HCT116 (cell line): ENCODE measurements around the gene KRT15. TPM values are rescaled to one million over a fixed set of nuclear protein-coding genes. Genes with fewer than 3 reads are reported as not detected.

Source experiments
- ATAC-seq: fragments of 200-7000 bp; cut with Tn5 transposase; 2 replicates; pipeline ENCODE4 v1.9.1; 2020; ENCODE audit warnings: mild to moderate bottlenecking, moderate library complexity
- BruUV-seq: library from RNA; stranded (reverse); fragments of 400-500 nt; replicated peaks from 2 replicates; lab custom pipeline; 2021; lab: Mats Ljungman, UMichigan
- CTCF ChIA-PET: fragments of 300-600 bp; sonication (Branson Sonifier 250); formaldehyde crosslinking; loops from one replicate; lab custom pipeline; 2021; ENCODE audit warnings: antibody characterized with exemption; lab: Charles Lee
- POLR2A ChIA-PET: fragments of 300-600, 350-600 bp; sonication (Branson Sonifier 250); formaldehyde crosslinking; loops from one replicate; lab custom pipeline; 2021; ENCODE audit warnings: antibody characterized with exemption; lab: Charles Lee
- RAD21 ChIA-PET, 2 experiments: fragments of 300-600 bp; sonication (Branson Sonifier 250); formaldehyde crosslinking; loops; one replicate each; lab custom pipeline; 2023; ENCODE audit warnings: low total read pairs in 2 of 2; ENCODE audit not compliant: uncharacterized antibody in 2 of 2, unreplicated experiment in 2 of 2, low non-redundant PET in 1 of 2; lab: Charles Lee
- DNase-seq: peaks from one replicate; pipeline ENCODE4 v3.0.0-alpha.2; 2010; ENCODE audit warnings: low read depth, low spot score
- H2AFZ ChIP-seq: fragments of 200-600 bp; shearing (Covaris generic), sonication (generic); 2 replicates; pipeline ENCODE4 v1.6.1; 2017; ENCODE audit warnings: low read depth, mixed run types, mixed read lengths, antibody characterized with exemption, low read length; ENCODE audit not compliant: poor library complexity, severe bottlenecking
- H3K27ac ChIP-seq: 2 replicates; pipeline ENCODE4 v1.5.1; 2012; ENCODE audit warnings: low read depth, low read length
- H3K27me3 ChIP-seq: fragments of 200-600 bp; sonication (generic); 2 replicates; pipeline ENCODE4 v1.6.1; 2016; ENCODE audit warnings: mixed run types, low read length, mixed read lengths; ENCODE audit not compliant: insufficient read depth
- H3K36me3 ChIP-seq, 2 experiments: fragments of 200-500 bp in 1 of 2; fragments of 200-600 bp in 1 of 2; sonication (Bioruptor generic) in 1 of 2; sonication (generic) in 1 of 2; 2 replicates each; pipeline versions ENCODE4 v1.5.1 to v1.6.1; 2014 to 2016; ENCODE audit warnings: low read length in 2 of 2, inconsistent platforms in 1 of 2, mixed read lengths in 1 of 2, mixed run types in 1 of 2; ENCODE audit not compliant: insufficient read depth in 2 of 2, control insufficient read depth in 1 of 2
- H3K4me1 ChIP-seq, 2 experiments: fragments of 200-600 bp in 1 of 2; sonication (generic) in 1 of 2; 2 replicates each; pipeline versions ENCODE4 v1.5.1 to v1.6.1; 2012 to 2017; ENCODE audit warnings: low read length in 2 of 2, inconsistent platforms in 1 of 2, mild to moderate bottlenecking in 1 of 2, mixed read lengths in 1 of 2, mixed run types in 1 of 2, moderate library complexity in 1 of 2; ENCODE audit not compliant: insufficient read depth in 2 of 2, control insufficient read depth in 1 of 2
- H3K4me2 ChIP-seq: fragments of 200-600 bp; sonication (generic); 2 replicates; pipeline ENCODE4 v1.6.1; 2017; ENCODE audit warnings: mixed run types, low read length, mixed read lengths
- H3K4me3 ChIP-seq, 2 experiments: fragments of 200-600 bp in 1 of 2; sonication (generic) in 1 of 2; replicated peaks in 1 of 2; 2 replicates each; pipeline ENCODE4 v1.5.1; 2011 to 2016; ENCODE audit warnings: low read length in 2 of 2, control low read depth in 1 of 2, low read depth in 1 of 2, mild to moderate bottlenecking in 1 of 2, mixed read lengths in 1 of 2, mixed run types in 1 of 2
- H3K79me2 ChIP-seq: fragments of 200-600 bp; sonication (generic); 2 replicates; pipeline ENCODE4 v1.6.1; 2017; ENCODE audit warnings: mild to moderate bottlenecking, mixed run types, low read length, moderate library complexity, mixed read lengths; ENCODE audit not compliant: insufficient read depth
- H3K9ac ChIP-seq: fragments of 200-600 bp; sonication (generic); 2 replicates; pipeline ENCODE4 v1.6.1; 2016; ENCODE audit warnings: low read length, mixed read lengths
- H3K9me2 ChIP-seq: fragments of 200-600 bp; sonication (generic), shearing (Covaris generic); 2 replicates; pipeline ENCODE4 v1.6.1; 2017; ENCODE audit warnings: mixed run types, mild to moderate bottlenecking, moderate library complexity; ENCODE audit not compliant: insufficient read depth
- H3K9me3 ChIP-seq, 2 experiments: fragments of 200-500 bp in 1 of 2; fragments of 200-600 bp in 1 of 2; sonication (Bioruptor generic) in 1 of 2; sonication (generic) in 1 of 2; 2 replicates each; pipeline ENCODE4 v1.6.1; 2014 to 2017; ENCODE audit warnings: low read length in 2 of 2, mixed read lengths in 2 of 2, inconsistent platforms in 1 of 2, low read depth in 1 of 2, mild to moderate bottlenecking in 1 of 2, mixed run types in 1 of 2, moderate library complexity in 1 of 2; ENCODE audit not compliant: control insufficient read depth in 1 of 2, insufficient read depth in 1 of 2
- H4K20me1 ChIP-seq: fragments of 200-600 bp; sonication (generic), shearing (Covaris generic); 2 replicates; pipeline ENCODE4 v1.6.1; 2017; ENCODE audit warnings: mixed run types, mild to moderate bottlenecking, moderate library complexity; ENCODE audit not compliant: insufficient read depth
- CBX3 ChIP-seq: IDR thresholded peaks from 2 replicates; pipeline ENCODE4 v1.6.1; 2012; ENCODE audit warnings: low read depth
- CEBPB ChIP-seq: IDR thresholded peaks from 2 replicates; pipeline ENCODE4 v1.6.1; 2012; ENCODE audit warnings: low read depth
- EGR1 ChIP-seq: IDR thresholded peaks from 2 replicates; pipeline ENCODE4 v1.6.1; 2012; ENCODE audit warnings: low read depth
- ELF1 ChIP-seq: IDR thresholded peaks from 2 replicates; pipeline ENCODE4 v1.6.1; 2012; ENCODE audit warnings: low read depth, borderline replicate concordance
- EZH2 ChIP-seq: fragments of 200-600 bp; sonication (generic); IDR thresholded peaks from 2 replicates; pipeline ENCODE4 v1.6.1; 2017; ENCODE audit warnings: antibody characterized with exemption, mixed run types
- EZH2phosphoT487 ChIP-seq: fragments of 200-600 bp; IDR thresholded peaks from 2 replicates; pipeline ENCODE4 v1.6.1; 2018; ENCODE audit warnings: antibody characterized with exemption, borderline replicate concordance
- FOSL1 ChIP-seq: IDR thresholded peaks from 2 replicates; pipeline ENCODE4 v1.6.1; 2012; ENCODE audit warnings: low read depth
- JUND ChIP-seq: IDR thresholded peaks from 2 replicates; pipeline ENCODE4 v1.6.1; 2012
- RAD21 ChIP-seq: IDR thresholded peaks from 2 replicates; pipeline ENCODE4 v1.6.1; 2012; ENCODE audit warnings: low read depth, mild to moderate bottlenecking
- SIN3A ChIP-seq: IDR thresholded peaks from 2 replicates; pipeline ENCODE4 v1.6.1; 2012; ENCODE audit warnings: low read depth
- SRF ChIP-seq: IDR thresholded peaks from 2 replicates; pipeline ENCODE4 v1.6.1; 2012; ENCODE audit warnings: low read depth
- TCF7L2 ChIP-seq: IDR thresholded peaks from 2 replicates; pipeline ENCODE4 v1.7.0; 2011; ENCODE audit warnings: borderline replicate concordance, inconsistent platforms; ENCODE audit not compliant: insufficient read depth, insufficient read length; ENCODE audit errors: extremely low read depth
- YY1 ChIP-seq: IDR thresholded peaks from 2 replicates; pipeline ENCODE4 v1.6.1; 2011; ENCODE audit warnings: low read length, low read depth, moderate library complexity, mild to moderate bottlenecking; ENCODE audit not compliant: insufficient replicate concordance; ENCODE audit errors: extremely low read depth
- ZFX ChIP-seq: fragments of 450-650 bp; IDR thresholded peaks from 2 replicates; pipeline ENCODE4 v1.6.1; 2017
- ZNF274 ChIP-seq: fragments of 200-500 bp; sonication (Bioruptor generic); IDR thresholded peaks from 2 replicates; pipeline ENCODE4 v1.6.1; 2014; ENCODE audit warnings: mild to moderate bottlenecking, low read depth, low read length, inconsistent platforms
- intact Hi-C: fragments of 100-400 bp; cut with micrococcal nuclease; formaldehyde crosslinking; loops from 2 replicates; pipeline ENCODE4 v1.10.0; 2022
- total RNA-seq: library from RNA; stranded (reverse); gene quantifications from one replicate; pipeline ENCODE4 v1.2.1, GENCODE V29; 2021; ENCODE audit not compliant: unreplicated experiment
- TF ChIP-seq, protein P1 (sequence below): IDR thresholded peaks from 2 replicates; pipeline ENCODE4 v1.6.1; 2012
- TF ChIP-seq, protein P2 (sequence below), 3 experiments: fragments of 200-600 bp in 1 of 3; sonication (generic) in 1 of 3; IDR thresholded peaks in 2 of 3; conservative IDR thresholded peaks in 1 of 3; 2 replicates each; pipeline ENCODE4 v1.5.1; 2012 to 2017; ENCODE audit warnings: low read depth in 2 of 3, low read length in 2 of 3, antibody characterized with exemption in 1 of 3, borderline replicate concordance in 1 of 3, control low read depth in 1 of 3, mild to moderate bottlenecking in 1 of 3, mixed read lengths in 1 of 3, mixed run types in 1 of 3, moderate library complexity in 1 of 3; ENCODE audit not compliant: insufficient read depth in 1 of 3
- TF ChIP-seq, protein P3 (sequence below): IDR thresholded peaks from 2 replicates; pipeline ENCODE4 v1.6.1; 2012
- TF ChIP-seq, protein P4 (sequence below): IDR thresholded peaks from 2 replicates; pipeline ENCODE4 v1.6.1; 2011; ENCODE audit warnings: mild to moderate bottlenecking, low read length, moderate library complexity; ENCODE audit not compliant: insufficient replicate concordance; ENCODE audit errors: extremely low read depth

The KRT15 gene
- total RNA-seq, 1 experiment from 2014 or later = 37.1 TPM

DNA sequence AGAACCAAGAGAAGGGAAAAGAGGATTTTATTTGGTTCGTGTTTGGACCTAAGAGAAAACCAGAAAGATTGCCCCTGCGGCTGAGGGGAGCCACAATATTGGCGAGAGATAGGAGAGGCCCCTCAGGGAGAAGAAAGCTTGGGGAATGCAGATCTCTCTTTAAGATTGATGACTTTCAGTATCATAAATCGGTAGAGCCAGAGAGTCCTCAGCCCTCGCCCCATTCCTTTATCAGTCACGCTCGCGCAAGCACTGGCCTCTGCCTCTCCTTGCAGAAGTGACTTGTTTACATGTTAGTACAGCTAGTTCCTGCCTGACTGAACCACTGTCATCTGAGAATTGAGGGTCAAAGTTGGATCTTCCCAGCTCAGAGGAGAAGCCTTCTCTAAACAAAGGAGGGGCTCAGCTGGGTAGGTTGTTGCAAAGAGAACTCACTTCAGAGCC lies 30.9 kb upstream of the KRT15 start:
- POLR2A ChIA-PET = interaction anchor here (0.6 to 5.5 kb wide), 12 partner anchors 10 to 1380 kb away, joined by 3 to 148 read pairs (median 4); partner anchors contain the start of genes EIF1, KRT15 and KRT19
- RAD21 ChIA-PET = interaction anchor here (0.6 to 3.7 kb wide), 30 partner anchors 13 to 746 kb away, joined by 3 to 26 read pairs (median 5); partner anchors contain the start of gene KRT19 (in 2 of the 2)
- Histone ChIP-seq H3K9me2 (no peaks in the 10 kb centered on the region), H3K9ac (peak overlapping the region; percentile 68; the same call in 1 of the 2 replicates), H3K36me3 (no peaks in the 10 kb centered on the region), H3K4me2 (peak overlapping the region; percentile 80), H4K20me1 (no peaks in the 10 kb centered on the region), H3K79me2 (no peaks in the 10 kb centered on the region), H3K4me3 (no peak overlapping the region), H3K27ac (peak overlapping the region; percentile 91; the same call in 1 of the 2 replicates), H3K27me3 (no peaks in the 10 kb centered on the region), H2AFZ (no peak overlapping the region), H3K9me3 (peaks cover 0 to 8% of the 10 kb centered on the region in 2 experiments; a peak in 1 of 4 replicates), H3K4me1 (peaks cover 34 to 73% of the 10 kb centered on the region in 2 experiments)
- no TSS peak for BruUV-seq
- DNase-seq = no peak
- no peak for TF ChIP-seq TCF7L2
- no peak for TF ChIP-seq RAD21
- no peak for TF ChIP-seq JUND
- TF ChIP-seq EGR1 = no peak
- no peak for TF ChIP-seq CBX3
- no peak for TF ChIP-seq SRF
- no peak for TF ChIP-seq FOSL1
- no peak for TF ChIP-seq YY1
- TF ChIP-seq, protein P1, sequence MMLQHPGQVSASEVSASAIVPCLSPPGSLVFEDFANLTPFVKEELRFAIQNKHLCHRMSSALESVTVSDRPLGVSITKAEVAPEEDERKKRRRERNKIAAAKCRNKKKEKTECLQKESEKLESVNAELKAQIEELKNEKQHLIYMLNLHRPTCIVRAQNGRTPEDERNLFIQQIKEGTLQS = no peak
- no peak for TF ChIP-seq SIN3A
- TF ChIP-seq, protein P2, sequence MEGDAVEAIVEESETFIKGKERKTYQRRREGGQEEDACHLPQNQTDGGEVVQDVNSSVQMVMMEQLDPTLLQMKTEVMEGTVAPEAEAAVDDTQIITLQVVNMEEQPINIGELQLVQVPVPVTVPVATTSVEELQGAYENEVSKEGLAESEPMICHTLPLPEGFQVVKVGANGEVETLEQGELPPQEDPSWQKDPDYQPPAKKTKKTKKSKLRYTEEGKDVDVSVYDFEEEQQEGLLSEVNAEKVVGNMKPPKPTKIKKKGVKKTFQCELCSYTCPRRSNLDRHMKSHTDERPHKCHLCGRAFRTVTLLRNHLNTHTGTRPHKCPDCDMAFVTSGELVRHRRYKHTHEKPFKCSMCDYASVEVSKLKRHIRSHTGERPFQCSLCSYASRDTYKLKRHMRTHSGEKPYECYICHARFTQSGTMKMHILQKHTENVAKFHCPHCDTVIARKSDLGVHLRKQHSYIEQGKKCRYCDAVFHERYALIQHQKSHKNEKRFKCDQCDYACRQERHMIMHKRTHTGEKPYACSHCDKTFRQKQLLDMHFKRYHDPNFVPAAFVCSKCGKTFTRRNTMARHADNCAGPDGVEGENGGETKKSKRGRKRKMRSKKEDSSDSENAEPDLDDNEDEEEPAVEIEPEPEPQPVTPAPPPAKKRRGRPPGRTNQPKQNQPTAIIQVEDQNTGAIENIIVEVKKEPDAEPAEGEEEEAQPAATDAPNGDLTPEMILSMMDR (IDR thresholded peaks at IDR 0.05 in 2 of 3, conservative IDR thresholded peaks at IDR 0.05 in 1 of 3; ENCODE audit: borderline replicate concordance in 1 of 3, insufficient read depth in 1 of 3, low read depth in 2 of 3, low read length in 2 of 3) = no peak
- TF ChIP-seq CEBPB = no peak
- TF ChIP-seq, protein P3, sequence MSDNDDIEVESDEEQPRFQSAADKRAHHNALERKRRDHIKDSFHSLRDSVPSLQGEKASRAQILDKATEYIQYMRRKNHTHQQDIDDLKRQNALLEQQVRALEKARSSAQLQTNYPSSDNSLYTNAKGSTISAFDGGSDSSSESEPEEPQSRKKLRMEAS = no peak
- TF ChIP-seq ZNF274 = no peak
- no peak for TF ChIP-seq ZFX
- no peak for TF ChIP-seq EZH2
- no peak for TF ChIP-seq EZH2phosphoT487
- TF ChIP-seq ELF1 = no peak
- TF ChIP-seq, protein P4, sequence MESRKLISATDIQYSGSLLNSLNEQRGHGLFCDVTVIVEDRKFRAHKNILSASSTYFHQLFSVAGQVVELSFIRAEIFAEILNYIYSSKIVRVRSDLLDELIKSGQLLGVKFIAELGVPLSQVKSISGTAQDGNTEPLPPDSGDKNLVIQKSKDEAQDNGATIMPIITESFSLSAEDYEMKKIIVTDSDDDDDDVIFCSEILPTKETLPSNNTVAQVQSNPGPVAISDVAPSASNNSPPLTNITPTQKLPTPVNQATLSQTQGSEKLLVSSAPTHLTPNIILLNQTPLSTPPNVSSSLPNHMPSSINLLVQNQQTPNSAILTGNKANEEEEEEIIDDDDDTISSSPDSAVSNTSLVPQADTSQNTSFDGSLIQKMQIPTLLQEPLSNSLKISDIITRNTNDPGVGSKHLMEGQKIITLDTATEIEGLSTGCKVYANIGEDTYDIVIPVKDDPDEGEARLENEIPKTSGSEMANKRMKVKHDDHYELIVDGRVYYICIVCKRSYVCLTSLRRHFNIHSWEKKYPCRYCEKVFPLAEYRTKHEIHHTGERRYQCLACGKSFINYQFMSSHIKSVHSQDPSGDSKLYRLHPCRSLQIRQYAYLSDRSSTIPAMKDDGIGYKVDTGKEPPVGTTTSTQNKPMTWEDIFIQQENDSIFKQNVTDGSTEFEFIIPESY = no peak
- CTCF ChIA-PET = interaction anchor here (0.6 to 7.3 kb wide), 52 partner anchors 9 to 1549 kb away, joined by 3 to 203 read pairs (median 6); partner anchors contain the start of genes EIF1, KRT15, KRT19 and KRT36
- intact Hi-C loops = loop anchor here (1.0 to 10.0 kb wide), 9 partner anchors 53 to 935 kb away; no protein-coding TSS in a partner anchor
- no peak for ATAC-seq
